ENCODE results near the gene FGF14.
"Not testable (repeated sequence)": the region's sequence is repeated elsewhere in the genome, so short reads cannot be mapped to it uniquely, and the experiment has no call there.

FGF14 gene

DNA sequence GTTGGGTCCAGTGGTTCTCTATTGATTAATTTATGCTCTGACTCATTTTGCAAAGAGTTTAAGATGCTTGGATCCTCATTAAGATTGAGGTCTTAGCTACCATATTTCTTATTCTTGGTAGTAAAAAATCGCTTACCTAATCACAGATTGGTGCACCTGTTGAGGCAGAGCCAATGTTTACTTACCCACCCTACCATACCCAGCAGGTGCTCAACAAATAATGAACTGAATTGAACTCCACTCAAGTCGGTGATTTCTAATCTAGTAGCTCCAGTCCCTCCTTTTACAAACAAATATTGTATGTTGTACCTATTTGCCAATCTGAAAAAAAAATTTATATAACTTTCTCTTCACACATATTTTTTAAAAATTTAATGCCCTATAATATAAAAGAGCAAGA, 361.0 kb downstream of the FGF14 start:
- no peak for DNase-seq (ENCODE audit: low read depth)

DNA sequence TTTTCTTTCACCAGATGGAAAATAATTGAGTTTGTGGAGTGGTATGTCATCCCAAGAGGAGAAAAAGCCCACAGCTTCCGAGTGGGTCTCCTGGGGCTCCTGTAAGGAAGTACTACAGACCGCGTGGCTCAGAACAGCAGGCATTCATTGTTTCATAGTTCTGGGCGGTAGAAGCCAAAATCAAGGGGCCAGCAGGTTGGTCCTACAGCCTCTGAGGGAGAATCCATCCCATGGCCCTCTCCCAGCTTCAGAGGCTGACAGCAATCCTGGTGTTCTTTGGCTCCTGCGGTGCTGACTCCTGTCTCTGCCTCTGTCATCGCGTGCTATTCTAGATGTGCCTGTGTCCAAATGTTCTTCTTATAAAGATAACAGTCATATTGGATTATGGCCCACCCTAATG, 362.6 kb downstream of the FGF14 start:
- DNase-seq (ENCODE audit: low read depth) = no peak

DNA sequence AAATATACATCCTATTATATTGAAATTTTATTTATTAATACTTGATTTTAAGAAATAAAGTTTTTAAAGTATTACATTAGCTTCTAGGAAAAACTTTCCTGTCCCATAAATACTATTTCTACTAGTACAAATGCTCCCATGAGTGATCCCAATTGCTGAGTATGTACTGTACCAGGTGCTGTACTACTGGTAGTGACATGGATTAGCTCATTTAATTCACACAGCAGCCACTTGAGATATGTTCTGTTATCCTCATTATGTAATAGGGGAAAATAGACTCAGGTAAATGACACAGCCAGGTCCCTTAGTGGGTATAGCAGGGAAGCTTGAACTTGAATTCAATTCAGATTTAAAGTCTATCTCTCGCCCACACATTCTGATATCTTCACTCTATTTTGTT, 363.1 kb downstream of the FGF14 start:
- no peak for DNase-seq (ENCODE audit: low read depth)

DNA sequence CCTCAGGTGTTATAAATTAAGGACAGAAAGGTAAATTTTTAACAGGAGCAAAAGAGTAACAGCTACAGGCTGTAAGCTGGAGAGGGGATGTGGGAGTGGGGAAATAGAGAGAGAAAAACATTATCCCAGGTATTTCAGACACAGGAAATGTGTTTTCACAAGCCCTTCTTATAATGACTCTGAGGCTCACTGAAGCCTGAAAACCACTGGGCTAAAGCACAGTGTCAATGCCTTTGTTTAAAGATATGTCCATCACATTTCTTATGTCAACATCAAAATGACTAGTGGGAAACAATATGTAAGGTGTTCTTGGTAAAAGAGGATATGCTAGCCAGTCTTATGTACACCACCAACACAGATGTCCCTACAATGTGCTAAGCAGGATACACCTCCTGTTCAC, 365.9 kb downstream of the FGF14 start:
- no peak for DNase-seq (ENCODE audit: low read depth)

DNA sequence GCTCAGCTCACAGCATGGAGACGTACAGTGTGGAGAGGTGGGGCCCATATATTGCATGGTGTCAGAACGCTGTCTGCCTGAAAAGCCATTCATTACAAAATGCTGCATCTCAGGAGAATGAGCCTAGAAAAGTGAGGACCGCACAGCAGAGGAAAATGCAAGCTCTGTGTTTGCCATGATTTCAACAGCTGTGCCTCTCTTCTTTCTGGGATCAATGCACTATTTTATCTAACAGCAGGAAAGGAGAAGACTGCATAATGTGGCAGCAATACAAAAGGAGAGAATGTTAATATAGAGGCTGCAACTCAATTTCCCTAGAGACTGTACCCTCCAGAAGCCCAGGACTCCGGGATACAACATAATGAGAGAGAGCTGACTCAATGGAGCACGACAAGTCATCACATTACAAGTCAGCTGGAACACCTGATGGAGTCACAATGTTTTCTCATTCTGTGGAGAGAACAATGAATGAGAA, 368.0 kb downstream of the FGF14 start:
- DNase-seq (ENCODE audit: low read depth) = no peak

DNA sequence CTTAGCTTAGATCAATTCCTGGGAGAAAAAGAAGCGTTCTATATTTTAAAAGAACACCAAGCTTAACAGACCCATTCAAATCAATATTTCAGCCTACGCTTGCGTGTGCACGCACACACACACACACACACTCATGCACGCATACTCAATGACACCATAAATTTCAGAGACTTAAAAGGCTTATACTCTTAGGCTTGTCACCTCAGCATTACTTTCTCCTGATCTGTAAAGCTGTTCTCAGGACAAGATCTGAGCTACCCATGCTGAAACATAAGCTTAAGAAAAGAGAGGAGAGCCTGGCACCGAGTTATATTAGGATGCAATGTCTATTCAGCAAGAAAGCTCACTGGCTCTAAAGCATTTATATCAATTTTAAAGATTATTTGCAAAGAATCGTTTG, 368.5 kb downstream of the FGF14 start:
- DNase-seq (ENCODE audit: low read depth) = no peak

DNA sequence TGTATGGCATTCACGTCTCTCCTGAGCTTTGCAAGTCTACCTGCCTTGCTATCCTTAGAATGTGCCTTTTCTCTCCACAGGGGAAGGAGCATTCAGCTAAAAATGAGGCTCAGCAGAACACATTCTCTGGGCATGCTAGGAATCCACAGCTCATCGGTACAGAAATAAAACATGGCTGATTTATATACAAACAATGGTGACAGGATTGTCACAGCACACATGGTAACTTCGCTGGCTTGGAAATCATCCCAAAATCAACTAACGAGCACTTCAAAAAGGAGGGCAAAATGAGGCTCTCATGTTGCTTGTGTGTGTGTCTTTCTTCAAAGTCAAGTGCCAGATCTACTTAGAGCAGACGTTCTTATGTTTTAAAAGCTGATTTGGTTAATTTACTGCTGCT, 373.0 kb downstream of the FGF14 start:
- no peak for DNase-seq (ENCODE audit: low read depth)

DNA sequence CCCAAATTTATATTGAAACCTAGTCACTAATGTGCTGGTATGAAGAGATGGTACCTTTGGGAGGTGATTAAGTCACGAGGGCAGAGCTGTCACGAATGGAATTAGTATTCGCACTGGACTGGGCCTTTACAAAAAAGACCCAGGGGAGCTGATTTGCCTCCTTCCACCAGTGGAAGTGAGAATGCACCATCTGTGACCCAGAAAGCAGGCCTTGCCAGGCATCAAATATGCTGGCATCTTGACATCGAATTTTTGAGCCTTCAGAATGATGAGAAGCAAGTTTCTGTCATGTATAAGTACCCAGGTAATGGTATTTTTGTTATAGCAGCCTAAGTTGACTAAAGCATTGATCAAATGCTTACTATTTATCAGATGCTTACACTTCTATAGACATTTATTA, 373.6 kb downstream of the FGF14 start:
- DNase-seq (ENCODE audit: low read depth) = no peak

DNA sequence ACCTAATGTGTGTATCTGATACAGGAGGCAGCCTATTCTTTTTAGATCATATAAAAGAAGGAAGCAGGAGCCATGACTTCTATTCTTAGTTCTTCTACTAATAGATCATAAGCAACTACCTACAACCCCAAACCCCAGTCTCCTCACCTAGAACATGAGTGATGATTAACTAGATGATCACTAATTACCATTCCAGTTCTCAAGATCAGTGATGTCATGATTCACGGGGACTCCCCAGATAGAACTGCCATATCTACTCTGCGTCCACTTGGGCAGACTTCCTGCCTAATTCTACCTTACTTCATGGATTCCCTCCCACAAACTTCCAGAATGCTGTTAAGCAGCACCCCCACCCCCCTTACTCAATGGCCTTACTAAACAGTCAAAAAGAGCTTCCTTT, 380.1 kb downstream of the FGF14 start:
- DNase-seq (ENCODE audit: low read depth) = no peak

DNA sequence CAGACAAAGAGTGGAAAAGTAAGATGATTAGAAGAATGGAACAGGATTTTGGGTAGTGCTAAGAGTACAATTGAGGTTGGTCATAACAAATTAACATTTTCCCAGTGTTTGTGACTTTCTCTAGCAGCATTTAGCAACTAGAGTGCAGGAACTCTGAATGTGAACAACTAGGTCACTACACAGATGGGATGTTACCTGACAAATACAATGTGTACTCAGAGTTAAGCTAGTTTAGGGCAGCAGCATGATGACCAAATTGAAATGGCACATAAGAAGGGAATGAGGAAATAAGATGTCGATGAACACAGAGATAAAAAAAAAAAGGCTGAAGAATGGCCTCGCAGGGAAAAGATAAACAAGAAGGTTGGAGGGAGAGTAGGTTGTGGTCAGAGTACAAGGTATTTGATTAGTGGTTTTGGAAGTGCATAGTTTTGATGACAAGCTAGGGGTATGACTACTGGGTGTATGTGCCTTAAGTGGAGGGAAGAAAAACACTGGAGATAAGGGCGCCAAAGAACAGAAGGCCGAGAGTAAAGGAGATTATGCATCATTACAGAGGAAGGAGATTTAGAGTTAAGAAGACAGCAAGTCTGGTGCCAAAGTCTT, 381.1 kb downstream of the FGF14 start:
- no peak for DNase-seq (ENCODE audit: low read depth)

DNA sequence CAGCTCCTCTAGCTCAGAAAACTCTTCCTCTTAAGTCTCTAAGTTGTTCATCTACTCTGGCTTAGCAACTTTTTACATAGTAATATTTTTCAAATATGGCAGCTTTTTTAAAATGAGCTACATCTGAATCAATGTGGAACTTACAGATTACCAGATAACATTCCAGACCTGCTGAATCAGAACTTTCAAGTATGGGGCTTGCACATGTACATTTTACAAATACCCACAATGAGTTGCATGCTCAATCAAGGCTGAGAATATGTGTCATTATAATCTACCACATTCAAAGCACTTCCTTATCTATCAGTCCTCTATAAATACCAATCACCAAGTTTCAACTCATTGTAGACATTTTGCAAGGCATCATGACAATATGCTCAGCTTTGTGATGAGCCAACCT, 383.1 kb downstream of the FGF14 start:
- no peak for DNase-seq (ENCODE audit: low read depth)

DNA sequence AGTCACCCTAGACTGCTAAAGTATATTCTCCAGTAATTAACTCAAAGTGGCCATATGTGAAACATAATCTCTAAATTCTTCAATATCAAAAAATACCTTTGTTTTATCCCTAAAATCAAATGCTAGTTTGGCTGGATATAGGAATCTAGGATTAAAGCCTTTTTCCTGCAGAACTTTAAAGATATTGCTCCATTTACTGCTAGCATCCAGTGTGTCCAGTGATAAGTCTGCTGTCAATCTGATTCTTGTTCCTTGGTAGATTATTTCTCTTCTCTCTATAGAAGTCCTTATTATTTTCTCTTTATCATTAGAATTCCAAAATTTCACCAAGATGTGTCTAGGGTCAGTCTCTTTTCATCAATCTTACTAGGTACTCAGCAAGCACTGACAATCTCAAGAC, 384.6 kb downstream of the FGF14 start:
- DNase-seq (ENCODE audit: low read depth) = no peak

DNA sequence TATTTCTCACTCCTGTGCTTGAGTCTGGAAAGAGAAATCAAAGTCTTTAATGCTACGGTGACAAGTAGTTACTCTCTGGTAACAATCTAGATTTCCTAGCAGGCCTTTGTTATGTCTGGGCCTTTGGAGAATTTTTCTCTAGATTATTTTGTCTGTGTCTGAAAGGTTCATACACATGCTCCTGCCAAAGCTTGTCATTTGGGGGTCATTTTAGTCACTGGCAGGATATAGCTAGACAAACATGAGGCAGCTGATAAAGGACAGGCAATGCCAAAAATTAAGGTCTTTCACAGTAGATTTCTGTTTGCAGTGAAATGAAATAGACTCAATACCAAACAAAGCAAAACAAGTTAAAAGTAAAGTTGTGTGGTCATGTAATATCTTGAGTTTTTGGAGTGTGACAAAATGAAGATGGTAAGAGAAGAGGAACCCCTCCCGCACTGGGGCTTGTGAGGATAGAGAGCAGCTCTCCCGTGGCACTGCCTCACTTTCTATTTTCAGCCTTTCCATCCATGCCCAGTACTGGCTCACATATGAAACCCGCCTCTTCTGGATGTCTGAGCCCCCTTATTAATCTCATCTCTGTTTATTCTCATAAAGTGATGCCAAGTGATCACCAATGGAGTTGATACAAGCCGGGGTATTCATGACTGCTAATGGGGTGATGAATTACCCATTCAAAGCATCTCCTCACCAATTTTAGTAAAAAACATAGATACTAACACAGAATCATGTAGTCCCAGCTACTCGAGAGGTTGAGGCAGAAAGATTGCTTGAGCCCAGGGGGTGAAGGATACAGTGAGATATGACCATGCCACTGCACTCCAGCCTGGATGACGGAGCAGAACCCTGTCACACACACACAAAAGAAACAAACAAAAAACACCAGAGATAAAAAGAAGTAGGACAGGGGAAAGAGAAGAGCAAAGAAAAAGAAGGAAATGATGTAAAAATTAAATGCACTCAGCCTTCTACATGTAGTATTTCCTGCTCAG, 389.3 kb downstream of the FGF14 start:
- no peak for DNase-seq (ENCODE audit: low read depth)

DNA sequence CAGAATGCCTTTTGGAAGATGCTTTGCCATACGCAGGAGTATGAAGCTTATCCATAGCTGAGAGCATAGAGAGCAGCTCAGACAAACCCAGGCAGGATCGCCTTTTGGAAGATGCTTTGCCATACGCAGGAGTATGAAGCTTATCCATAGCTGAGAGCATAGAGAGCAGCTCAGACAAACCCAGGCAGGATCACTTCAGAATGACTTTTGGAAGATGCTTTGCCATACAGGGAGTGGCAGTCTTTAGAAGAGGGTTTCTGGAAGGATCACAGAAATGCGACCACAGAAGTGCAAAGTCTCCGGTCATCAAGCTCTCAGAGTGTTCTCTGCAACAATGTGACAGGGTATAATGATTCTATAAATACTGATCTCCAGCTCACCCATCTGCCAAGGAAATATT, 390.4 kb downstream of the FGF14 start:
- not testable (repeated sequence) for DNase-seq (ENCODE audit: low read depth)

DNA sequence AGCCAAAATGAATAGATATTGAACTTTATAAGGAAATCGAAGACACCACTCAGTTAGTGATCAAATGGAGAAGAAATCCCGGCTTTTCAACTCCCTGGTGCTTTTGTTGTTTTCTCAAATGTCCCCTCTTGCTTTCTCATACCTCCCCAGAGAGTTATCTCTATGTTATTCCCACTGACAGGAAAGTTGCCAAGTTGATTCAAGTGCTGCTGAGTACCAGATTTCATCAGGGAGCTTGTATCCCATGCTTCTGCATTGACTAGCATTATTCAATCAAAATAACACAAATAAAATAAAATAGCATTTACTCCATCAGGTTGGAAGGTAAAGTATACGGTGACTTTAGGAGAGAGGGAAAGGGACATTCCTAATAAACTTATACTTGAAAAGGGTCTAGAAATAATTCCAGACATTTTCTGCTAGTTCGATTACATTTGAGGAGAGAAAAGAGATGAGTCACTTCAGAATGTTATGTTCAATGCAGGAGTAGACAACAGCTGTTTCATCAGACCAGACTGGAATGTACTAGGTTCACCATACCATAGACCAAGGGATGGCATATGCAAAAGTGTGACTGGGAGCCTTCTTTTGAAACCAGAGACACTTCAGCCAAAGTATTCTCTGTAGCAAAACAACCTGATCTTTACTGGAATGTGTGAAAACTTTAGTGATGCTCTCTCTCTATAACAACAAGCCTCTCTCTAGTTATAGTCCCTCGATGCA, 397.8 kb downstream of the FGF14 start:
- no peak for DNase-seq (ENCODE audit: low read depth)

DNA sequence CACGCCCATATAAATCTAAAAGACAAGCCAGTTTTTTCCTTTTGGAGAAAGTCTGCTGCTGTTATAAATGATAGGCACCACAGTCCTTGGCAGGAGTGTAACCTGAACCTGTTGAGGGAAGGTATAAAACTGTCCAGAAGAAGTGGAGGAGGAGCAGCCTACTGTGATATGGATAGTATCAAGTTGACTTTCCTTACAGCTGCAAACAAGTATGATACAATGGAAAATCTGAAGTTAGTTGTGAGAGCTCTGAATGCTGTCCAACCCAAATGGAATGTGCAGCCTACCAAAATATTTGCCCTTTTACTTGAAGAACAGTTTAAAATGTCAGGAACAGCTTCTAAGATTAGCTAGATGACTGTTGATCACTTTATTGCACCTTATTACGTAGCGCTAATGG, 399.6 kb downstream of the FGF14 start:
- DNase-seq (ENCODE audit: low read depth) = no peak

DNA sequence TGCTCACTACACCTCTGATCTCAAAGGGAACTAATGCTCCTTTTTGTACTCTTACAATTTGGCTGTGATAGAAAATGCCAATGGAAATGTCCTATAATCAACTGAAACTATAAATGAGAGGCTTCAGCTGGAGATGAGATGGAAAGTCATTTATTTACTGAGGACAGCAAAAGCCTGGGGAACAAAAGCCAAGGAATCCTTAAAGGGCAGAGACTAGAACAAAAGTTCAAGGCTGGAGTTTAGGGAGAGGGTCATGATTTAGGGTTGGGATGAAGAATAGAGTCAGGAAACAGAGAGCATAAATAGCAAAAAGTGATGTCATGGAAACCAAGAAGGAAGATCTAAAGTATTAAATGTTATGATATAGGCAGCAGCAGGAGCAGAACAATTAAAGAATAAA, 401.1 kb downstream of the FGF14 start:
- DNase-seq (ENCODE audit: low read depth) = no peak

DNA sequence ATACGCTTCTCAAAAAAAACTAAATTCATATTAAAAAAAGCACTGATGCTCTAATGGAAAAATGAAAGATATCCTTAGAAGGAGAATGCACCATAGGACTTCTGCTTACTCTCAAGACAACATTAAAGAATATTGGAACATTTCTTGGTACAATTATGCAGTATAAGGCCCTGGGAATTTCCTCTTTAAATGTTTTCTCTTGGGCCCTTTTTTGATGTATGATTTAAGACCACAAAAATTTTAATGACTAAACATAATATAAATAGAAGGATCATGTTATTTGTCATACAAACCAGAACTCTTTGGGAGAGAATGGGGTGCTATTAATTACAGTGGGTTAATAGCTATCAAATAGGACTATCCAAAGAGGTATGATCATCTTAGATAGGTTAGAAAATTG, 403.7 kb downstream of the FGF14 start:
- no peak for DNase-seq (ENCODE audit: low read depth)

DNA sequence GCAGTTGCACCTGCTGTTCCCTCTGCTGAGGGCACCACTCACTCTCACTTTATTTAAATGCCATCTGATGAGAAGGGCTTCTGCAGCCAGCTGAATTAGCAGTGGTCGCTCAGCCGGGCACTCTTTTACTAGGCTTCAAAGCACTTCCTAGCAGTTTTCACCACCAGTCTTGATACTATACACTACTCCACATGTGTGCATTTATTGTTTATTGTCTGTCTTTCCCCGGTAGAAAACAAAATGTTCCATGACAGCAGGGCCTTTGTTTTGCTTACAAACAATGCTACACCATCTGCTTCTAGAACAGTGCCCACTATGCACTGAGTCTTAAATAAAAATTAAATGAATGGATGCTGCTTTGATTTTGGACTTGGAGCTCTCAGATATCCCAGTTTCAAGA, 404.9 kb downstream of the FGF14 start:
- no peak for DNase-seq (ENCODE audit: low read depth)

DNA sequence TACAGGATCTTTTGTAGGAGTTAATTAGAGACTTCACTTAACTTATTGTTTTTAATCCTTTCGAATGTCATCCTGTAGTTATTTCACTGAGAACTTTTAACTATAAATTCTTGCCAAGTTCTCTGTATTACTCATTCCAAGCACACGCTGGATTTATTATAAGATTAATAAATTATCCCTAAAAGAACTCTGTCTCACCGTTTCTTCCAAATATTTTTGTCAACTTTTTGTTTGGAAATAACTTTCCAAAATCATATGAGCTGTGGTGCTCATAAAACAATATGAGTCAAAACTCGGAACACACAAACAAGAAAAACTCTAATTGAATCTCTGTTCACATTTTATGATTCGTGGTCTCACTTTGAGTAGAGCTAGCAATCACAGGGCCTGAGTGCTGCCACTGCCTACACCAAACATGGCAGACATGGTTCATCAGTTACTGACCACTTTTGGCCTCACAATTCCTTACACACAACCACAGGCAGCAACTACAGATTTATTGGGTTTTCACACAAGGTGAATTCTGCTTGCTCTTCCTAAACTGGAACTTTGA, 412.0 kb downstream of the FGF14 start:
- DNase-seq (ENCODE audit: low read depth) = no peak

DNA sequence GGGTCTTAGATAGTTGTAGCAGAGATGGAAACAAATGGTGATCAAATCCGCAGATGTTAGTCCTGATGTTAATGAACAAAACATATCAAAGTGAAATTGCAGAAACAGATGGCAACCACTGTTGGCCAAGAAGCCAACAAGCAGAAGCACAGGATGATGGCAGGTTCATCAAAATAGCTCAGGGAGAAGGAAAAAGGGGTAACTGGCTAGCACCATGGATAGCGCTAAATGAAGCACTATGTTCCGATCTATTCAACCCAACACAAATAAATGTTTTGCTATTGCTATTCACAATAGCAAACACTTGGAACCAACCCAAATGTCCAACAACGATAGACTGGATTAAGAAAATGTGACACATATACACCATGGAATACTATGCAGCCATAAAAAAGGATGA, 413.7 kb downstream of the FGF14 start:
- DNase-seq (ENCODE audit: low read depth) = no peak

DNA sequence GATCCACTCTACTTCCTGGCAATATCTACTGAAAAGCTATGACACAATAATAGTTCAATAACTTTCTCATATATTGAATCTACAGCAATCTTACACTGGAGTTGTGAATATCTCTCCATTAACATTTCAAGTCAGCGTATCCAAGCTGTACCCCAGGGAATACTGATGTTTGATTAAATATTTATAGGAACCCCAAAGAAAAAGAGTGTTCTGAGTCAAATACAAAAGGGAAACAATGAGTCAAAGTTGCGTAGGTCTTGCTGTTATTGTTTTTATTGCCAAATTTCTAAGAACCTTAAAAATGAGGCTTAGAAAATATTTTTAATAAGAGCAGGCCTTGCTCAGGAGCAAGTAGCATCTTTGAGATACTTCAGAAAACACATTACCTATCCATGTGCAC, 415.5 kb downstream of the FGF14 start:
- no peak for DNase-seq (ENCODE audit: low read depth)

DNA sequence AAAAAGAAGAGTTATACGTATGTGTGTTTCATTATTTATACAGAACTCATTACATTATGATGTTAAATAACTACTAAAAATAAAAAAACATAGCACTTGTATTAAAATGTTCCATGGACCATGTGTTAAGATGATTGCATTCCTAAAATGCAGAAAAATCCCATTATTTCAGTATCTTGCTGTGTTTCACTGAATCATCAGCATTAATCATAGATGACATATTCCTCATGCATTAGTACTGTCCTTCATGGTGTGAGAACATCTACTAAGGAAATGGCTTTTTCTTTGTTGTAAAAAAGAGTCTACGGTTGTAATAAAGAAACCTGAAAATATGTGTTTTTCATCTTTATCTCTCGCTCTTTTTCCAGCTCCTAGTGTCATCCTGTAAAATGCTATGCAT, 416.5 kb downstream of the FGF14 start:
- no peak for DNase-seq (ENCODE audit: low read depth)

Data from activated T-cell treated with anti-CD3 and anti-CD28 coated beads for 24 hours (primary cell).